Measurements from ENCODE around the gene POLR2B.
"Not testable (repeated sequence)": the region's sequence is repeated elsewhere in the genome, so short reads cannot be mapped to it uniquely, and the experiment has no call there.

POLR2B gene

GRCh38 chr4:56978750-56979303, at the start of gene POLR2B:
TSS of gene POLR2B (plus strand) at chr4:56978896. CDS start at chr4:56978986, 90 bp downstream.
- ATAC-seq: peak; percentile 65

GRCh38 chr4:56930638-56931037, 48.1 kb upstream of the POLR2B start:
- peaks cover 25% of the 10 kb centered on the region for H3K4me1 Mint-ChIP-seq
- H3K4me3 Mint-ChIP-seq: no peak overlapping the region
- peaks cover 82% of the 10 kb centered on the region for H3K36me3 Mint-ChIP-seq
- DNase-seq (ENCODE audit: low spot score in 2 of 2) (no peak), ATAC-seq (no peak)
- no peaks in the 10 kb centered on the region for H3K9me3 Mint-ChIP-seq
- H3K27ac Mint-ChIP-seq: peak overlapping the region; percentile 10

More at GRCh38 chr4:56978750-56979303, at the start of gene POLR2B:
- Mint-ChIP-seq H3K4me1 (peaks cover 55% of the 10 kb centered on the region), H3K27ac (peak within 1 kb of the TSS; percentile 99), H3K4me3 (peak within 1 kb of the TSS; percentile 99), H3K9me3 (peaks cover under 1% of the 10 kb centered on the region), H3K36me3 (peaks cover 88% of the 10 kb centered on the region)
- peak; percentile 77 to 94 for DNase-seq (ENCODE audit: low spot score in 2 of 2)

GRCh38 chr4:56931924-56932323, 46.8 kb upstream of the POLR2B start:
- no peak overlapping the region for H3K4me3 Mint-ChIP-seq
- no peak overlapping the region for H3K27ac Mint-ChIP-seq
- DNase-seq (ENCODE audit: low spot score in 2 of 2) (no peak), ATAC-seq (no peak)
- no peaks in the 10 kb centered on the region for H3K9me3 Mint-ChIP-seq
- H3K36me3 Mint-ChIP-seq: peaks cover 84% of the 10 kb centered on the region
- peaks cover 25% of the 10 kb centered on the region for H3K4me1 Mint-ChIP-seq

GRCh38 chr4:56937262-56937661, 41.4 kb upstream of the POLR2B start:
- ATAC-seq: no peak
- Mint-ChIP-seq H3K9me3 (no peaks in the 10 kb centered on the region), H3K36me3 (peaks cover 64% of the 10 kb centered on the region), H3K4me1 (no peaks in the 10 kb centered on the region), H3K27ac (peak overlapping the region; percentile 54), H3K4me3 (no peak overlapping the region)
- no peak for DNase-seq (ENCODE audit: low spot score in 2 of 2)

DNA sequence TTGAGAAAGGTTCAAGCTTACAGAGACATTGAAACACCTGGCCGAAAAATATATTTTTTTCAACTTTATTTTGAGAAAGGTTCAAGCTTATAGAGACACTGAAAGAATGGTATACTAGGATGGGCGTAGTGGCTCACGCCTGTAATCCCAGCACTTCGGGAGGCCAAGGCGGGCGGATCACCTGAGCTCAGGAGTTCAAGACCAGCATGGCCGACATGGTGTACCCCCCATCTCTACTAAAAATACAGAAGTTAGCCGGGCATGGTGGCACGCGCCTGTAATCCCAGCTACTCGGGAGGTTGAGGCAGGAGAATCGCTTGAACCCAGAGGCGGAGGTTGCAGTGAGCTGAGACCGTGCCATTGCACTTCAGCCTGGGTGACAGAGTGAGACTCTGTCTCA, 38.9 kb upstream of the POLR2B start:
- not testable (repeated sequence) for ATAC-seq; H3K9me3 Mint-ChIP-seq; DNase-seq (ENCODE audit: low spot score in 2 of 2); H3K27ac Mint-ChIP-seq; H3K4me1 Mint-ChIP-seq; H3K4me3 Mint-ChIP-seq
- H3K36me3 Mint-ChIP-seq: peaks cover 46% of the 10 kb centered on the region

DNA sequence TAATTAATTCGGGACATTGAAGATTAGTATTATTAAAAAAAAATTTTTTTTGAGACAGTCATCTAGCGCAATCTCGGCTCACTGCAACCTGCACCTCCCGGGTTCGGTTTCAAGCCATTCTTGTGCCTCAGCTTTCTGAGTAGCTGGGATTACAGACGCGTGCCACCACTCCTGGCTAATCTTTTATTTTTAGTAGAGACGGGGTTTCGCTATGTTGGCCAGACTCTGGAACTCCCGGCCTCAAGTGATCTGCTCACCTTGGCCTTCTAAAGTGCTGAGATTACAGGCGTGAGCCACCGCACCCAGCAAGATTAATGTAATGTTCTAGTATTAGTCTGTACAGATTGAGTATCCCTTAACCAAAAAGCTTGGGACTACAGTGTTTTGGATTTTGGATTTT, 38.3 kb upstream of the POLR2B start:
- no peak for DNase-seq (ENCODE audit: low spot score in 2 of 2)
- no peaks in the 10 kb centered on the region for H3K4me1 Mint-ChIP-seq
- no peak for ATAC-seq
- H3K9me3 Mint-ChIP-seq: no peaks in the 10 kb centered on the region
- H3K36me3 Mint-ChIP-seq: peaks cover 46% of the 10 kb centered on the region
- no peak overlapping the region for H3K4me3 Mint-ChIP-seq
- no peak overlapping the region for H3K27ac Mint-ChIP-seq

- Mint-ChIP-seq H3K4me3 (no peak overlapping the region), H3K36me3 (peaks cover 40% of the 10 kb centered on the region), H3K27ac (no peak overlapping the region), H3K4me1 (no peaks in the 10 kb centered on the region), H3K9me3 (no peaks in the 10 kb centered on the region)
- ATAC-seq (no peak), DNase-seq (ENCODE audit: low spot score in 2 of 2) (no peak)
These were observed 37.7 kb upstream of the POLR2B start for GRCh38 chr4:56940971-56941370.

DNA sequence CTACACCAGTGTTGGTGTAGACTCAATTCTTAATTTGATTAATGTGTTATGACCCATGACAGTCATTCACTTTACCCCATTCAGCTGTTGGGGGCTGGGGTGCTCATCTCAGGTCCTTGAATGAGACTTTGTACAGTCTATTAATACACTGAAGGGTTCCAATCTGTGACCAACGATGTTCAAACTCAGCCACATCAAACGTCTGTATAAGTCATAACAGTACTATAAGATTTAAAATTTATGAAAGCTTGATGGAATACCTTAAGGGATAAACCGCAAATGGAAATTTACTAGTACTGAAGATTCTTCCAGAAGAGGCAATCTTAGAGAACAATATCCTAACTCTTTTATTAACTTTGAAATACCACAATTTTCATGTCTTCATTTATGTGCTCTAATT, 37.3 kb upstream of the POLR2B start:
- H3K9me3 Mint-ChIP-seq: no peaks in the 10 kb centered on the region
- H3K36me3 Mint-ChIP-seq: peaks cover 36% of the 10 kb centered on the region
- DNase-seq (ENCODE audit: low spot score in 2 of 2) (no peak), ATAC-seq (no peak)
- no peaks in the 10 kb centered on the region for H3K4me1 Mint-ChIP-seq
- H3K27ac Mint-ChIP-seq: no peak overlapping the region
- H3K4me3 Mint-ChIP-seq: no peak overlapping the region

DNA sequence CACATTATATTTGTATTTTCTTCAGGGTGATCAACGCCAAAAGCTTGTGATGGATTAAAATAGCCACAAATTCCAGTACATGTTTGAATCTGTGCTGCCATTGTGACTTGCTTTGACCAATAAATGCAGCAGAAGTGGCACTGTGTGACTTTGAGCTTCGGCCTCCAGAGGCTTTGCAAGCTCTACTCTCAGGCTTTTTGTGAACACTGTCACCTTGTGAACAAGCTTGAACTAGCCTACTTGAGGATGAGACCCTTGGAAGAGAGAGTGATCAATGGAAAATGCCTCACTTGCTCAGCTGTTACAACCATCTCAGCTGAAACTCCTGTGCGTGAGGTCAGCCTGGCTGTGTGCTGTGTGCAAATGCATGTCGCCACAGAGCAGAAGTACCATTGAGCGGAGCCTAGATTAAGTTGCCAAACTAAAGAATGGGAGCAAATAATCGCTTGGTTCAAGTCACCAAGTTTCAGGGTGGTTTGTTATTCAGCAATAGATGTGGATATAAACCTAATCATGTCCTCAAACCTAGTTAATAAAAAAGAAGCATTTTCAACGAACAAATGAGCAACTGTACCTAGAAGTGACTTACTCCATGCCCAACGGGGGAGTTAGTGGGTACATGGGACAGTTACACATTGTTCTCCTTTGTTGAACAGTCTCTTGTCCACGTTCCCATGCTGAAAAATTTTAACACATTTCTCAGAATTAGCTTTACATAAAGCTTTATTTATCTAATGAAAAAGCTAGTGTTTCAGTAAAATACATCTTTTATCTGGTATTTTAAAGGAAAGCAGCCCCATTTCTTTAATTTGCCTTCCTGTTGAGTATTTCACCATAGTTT, 24.8 kb upstream of the POLR2B start:
- H3K4me1 Mint-ChIP-seq: no peaks in the 10 kb centered on the region
- DNase-seq (ENCODE audit: low spot score in 2 of 2) (no peak), ATAC-seq (no peak)
- H3K36me3 Mint-ChIP-seq: no peaks in the 10 kb centered on the region
- no peak overlapping the region for H3K4me3 Mint-ChIP-seq
- no peak overlapping the region for H3K27ac Mint-ChIP-seq
- H3K9me3 Mint-ChIP-seq: no peaks in the 10 kb centered on the region

GRCh38 chr4:56958111-56958517, 20.6 kb upstream of the POLR2B start:
- Mint-ChIP-seq H3K4me3 (no peak overlapping the region), H3K36me3 (peaks cover 25% of the 10 kb centered on the region), H3K4me1 (no peaks in the 10 kb centered on the region), H3K9me3 (no peaks in the 10 kb centered on the region), H3K27ac (no peak overlapping the region)
- DNase-seq (ENCODE audit: low spot score in 2 of 2) (no peak), ATAC-seq (no peak)

DNA sequence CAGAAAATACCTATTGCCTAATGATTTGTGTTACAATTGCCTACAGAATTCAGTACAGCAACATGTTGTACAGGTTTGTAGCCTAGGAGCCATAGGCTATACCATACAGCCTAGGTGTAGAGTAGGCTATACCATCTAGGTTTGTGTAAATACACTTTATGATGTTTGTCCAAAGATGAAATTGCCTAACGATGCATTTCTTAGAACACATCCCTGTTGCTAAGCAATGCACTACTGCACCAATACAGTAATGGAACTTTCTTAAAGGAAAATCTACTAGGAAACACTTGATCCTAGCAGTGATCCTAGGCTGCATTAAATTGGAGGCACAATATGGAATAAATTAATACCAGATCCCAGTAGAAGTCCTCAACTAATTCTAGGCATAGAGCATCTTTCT, 19.6 kb upstream of the POLR2B start:
- Mint-ChIP-seq H3K27ac (no peak overlapping the region), H3K9me3 (no peaks in the 10 kb centered on the region), H3K36me3 (peaks cover 35% of the 10 kb centered on the region), H3K4me1 (no peaks in the 10 kb centered on the region), H3K4me3 (no peak overlapping the region)
- ATAC-seq (no peak), DNase-seq (ENCODE audit: low spot score in 2 of 2) (no peak)

DNA sequence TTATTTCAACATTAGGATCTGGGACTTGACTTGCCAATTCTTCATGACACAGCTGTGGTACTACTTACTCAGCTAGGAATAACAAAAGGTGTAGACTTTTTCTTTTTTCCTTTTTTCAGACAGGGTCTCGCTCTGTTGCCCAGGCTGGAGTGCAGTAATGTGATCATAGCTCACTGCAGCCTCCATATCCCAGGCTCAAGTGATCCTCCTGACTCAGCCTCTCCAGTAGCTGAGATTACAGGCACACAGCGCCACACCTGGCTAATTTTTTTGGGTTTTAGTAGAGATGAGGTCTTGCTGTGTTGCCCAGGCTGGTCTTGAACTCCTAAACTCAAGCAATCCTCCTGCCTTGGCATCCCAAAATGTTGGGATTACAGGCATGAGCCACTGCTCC, 17.6 kb upstream of the POLR2B start:
- DNase-seq (ENCODE audit: low spot score in 2 of 2) (no peak), ATAC-seq (no peak)
- Mint-ChIP-seq H3K27ac (no peak overlapping the region), H3K36me3 (peaks cover 55% of the 10 kb centered on the region), H3K4me1 (no peaks in the 10 kb centered on the region), H3K4me3 (no peak overlapping the region), H3K9me3 (no peaks in the 10 kb centered on the region)

DNA sequence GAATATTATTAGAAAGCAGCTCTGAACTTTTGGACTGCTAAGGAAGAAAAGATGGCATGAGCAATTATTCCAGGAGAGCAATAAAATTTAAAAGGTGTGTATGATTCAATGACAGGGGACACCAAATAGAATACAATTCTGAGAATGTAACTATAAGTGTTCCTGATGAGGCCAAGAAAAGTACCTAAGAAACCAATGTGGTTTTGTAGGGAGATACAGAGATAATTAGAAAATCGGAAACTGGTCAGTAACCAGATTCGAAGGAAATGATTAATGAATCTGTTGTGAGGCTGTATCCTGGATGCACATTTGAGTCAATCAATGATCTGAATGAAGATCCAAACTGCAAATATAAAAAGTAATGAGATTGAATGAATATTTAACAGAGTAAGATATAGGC, 7.3 kb upstream of the POLR2B start:
- Mint-ChIP-seq H3K36me3 (peaks cover 95% of the 10 kb centered on the region), H3K4me3 (peak overlapping the region; percentile 1), H3K27ac (peak overlapping the region; percentile 38), H3K4me1 (peaks cover 36% of the 10 kb centered on the region), H3K9me3 (peaks cover 4% of the 10 kb centered on the region)
- ATAC-seq (peak; percentile 76), DNase-seq (ENCODE audit: low spot score in 2 of 2) (no peak)

GRCh38 chr4:56972389-56972788, 6.3 kb upstream of the POLR2B start:
- H3K4me3 Mint-ChIP-seq: peak overlapping the region; percentile 1
- ATAC-seq: peak; percentile 49
- H3K9me3 Mint-ChIP-seq: peaks cover 4% of the 10 kb centered on the region
- H3K27ac Mint-ChIP-seq: peak overlapping the region; percentile 44
- DNase-seq (ENCODE audit: low spot score in 2 of 2): no peak
- H3K4me1 Mint-ChIP-seq: peaks cover 40% of the 10 kb centered on the region
- H3K36me3 Mint-ChIP-seq: peaks cover 89% of the 10 kb centered on the region

GRCh38 chr4:56972809-56973208, 5.9 kb upstream of the POLR2B start:
- peak overlapping the region; percentile 1 for H3K4me3 Mint-ChIP-seq
- peaks cover 44% of the 10 kb centered on the region for H3K4me1 Mint-ChIP-seq

DNA sequence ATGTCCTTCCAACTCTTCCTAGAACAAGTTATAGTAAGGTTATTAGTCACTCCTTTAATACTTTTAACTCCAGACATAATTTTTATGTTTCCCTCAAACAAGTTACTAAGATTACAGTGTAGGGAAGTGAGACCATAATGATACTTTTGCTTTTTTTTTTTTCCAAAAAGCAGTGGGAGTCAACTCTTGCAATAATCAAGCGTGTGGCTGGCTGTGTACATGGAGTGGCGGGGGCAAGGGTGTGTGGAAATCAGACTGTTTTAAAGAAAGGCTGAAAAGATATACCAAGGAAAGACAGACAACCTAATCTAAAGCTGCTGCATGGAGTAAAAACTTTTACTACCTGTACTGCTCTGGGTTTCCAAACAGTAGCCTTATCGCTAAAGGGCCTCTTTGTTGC, 5.4 kb upstream of the POLR2B start:
- Mint-ChIP-seq H3K27ac (no peak overlapping the region), H3K4me1 (peaks cover 46% of the 10 kb centered on the region), H3K36me3 (peaks cover 89% of the 10 kb centered on the region), H3K4me3 (peak overlapping the region; percentile 99), H3K9me3 (peaks cover 4% of the 10 kb centered on the region)
- ATAC-seq: no peak
- DNase-seq (ENCODE audit: low spot score in 2 of 2): no peak

More at GRCh38 chr4:56972809-56973208, 5.9 kb upstream of the POLR2B start:
- no peak for DNase-seq (ENCODE audit: low spot score in 2 of 2)
- H3K36me3 Mint-ChIP-seq: peaks cover 89% of the 10 kb centered on the region
- ATAC-seq: no peak
- H3K9me3 Mint-ChIP-seq: peaks cover 4% of the 10 kb centered on the region
- H3K27ac Mint-ChIP-seq: peak overlapping the region; percentile 44

All from stimulated activated effector memory CD8-positive, alpha-beta T cell treated with anti-CD3 and anti-CD28 coated beads, Interleukin-12 subunit alpha, Interleukin-12 subunit beta, amount 100 ng/mL, for 72 hours (primary cell).